IMR-90 (cell line): ENCODE results near the gene SFR1.

Source experiments
- BHLHE40 ChIP-seq: fragments of 150-350 bp; IDR thresholded peaks from 2 replicates; pipeline ENCODE4 v1.6.1; 2016; ENCODE audit warnings: mild to moderate bottlenecking, low read depth, low read length
- CEBPB ChIP-seq: IDR thresholded peaks from 2 replicates; pipeline ENCODE4 v1.6.1; 2012; ENCODE audit warnings: low read depth, low read length, improper control_type of control experiment
- MAZ ChIP-seq: IDR thresholded peaks from 2 replicates; pipeline ENCODE4 v1.6.1; 2012; ENCODE audit warnings: low read depth, mild to moderate bottlenecking, low read length, improper control_type of control experiment, moderate library complexity, borderline replicate concordance
- NFE2L2 ChIP-seq: fragments of 150-350 bp; IDR thresholded peaks from 2 replicates; pipeline ENCODE4 v1.6.1; 2016; ENCODE audit warnings: low read depth, mild to moderate bottlenecking, low read length
- POLR2A ChIP-seq: IDR thresholded peaks from 2 replicates; pipeline ENCODE4 v1.6.1; 2012; ENCODE audit warnings: mild to moderate bottlenecking, low read depth, low read length
- RAD21 ChIP-seq: IDR thresholded peaks from 2 replicates; pipeline ENCODE4 v1.6.1; 2012; ENCODE audit warnings: low read length, improper control_type of control experiment
- RFX5 ChIP-seq: IDR thresholded peaks from 2 replicates; pipeline ENCODE4 v1.8.0; 2012; ENCODE audit warnings: low read depth, mild to moderate bottlenecking, low read length, moderate library complexity
- SMC3 ChIP-seq: fragments of 150-350 bp; IDR thresholded peaks from 2 replicates; pipeline ENCODE4 v1.6.1; 2016; ENCODE audit warnings: low read depth, mild to moderate bottlenecking, antibody characterized with exemption, low read length, moderate library complexity
- TF ChIP-seq, protein P1 (sequence below): conservative IDR thresholded peaks from 2 replicates; pipeline ENCODE4 v1.5.1; 2012; ENCODE audit warnings: mild to moderate bottlenecking, low read depth, low read length, improper control_type of control experiment
- TF ChIP-seq, protein P2 (sequence below): fragments of 150-350 bp; IDR thresholded peaks from 2 replicates; pipeline ENCODE4 v1.6.1; 2016; ENCODE audit warnings: low read depth, mild to moderate bottlenecking, low read length, moderate library complexity, borderline replicate concordance

DNA sequence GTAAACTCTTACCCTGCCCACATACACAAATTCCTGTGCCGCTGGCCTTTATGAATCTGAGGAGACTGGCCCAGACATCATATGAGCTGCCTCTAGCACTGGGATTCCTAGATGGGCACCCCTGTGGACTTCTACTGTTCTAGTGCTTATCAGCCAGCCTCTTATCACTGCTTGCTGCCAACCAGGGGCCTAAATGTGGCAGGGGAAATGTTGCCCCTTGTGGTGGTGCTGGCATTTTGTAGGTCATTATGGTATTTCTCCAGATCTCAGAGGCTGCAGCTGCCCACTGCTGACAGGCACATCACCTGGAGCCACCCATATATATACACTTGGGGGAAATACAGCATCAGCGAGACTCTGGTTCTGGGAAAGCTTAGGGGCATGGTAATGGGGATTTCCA lies 5.4 kb downstream of the SFR1 start:
- TF ChIP-seq, protein P1, sequence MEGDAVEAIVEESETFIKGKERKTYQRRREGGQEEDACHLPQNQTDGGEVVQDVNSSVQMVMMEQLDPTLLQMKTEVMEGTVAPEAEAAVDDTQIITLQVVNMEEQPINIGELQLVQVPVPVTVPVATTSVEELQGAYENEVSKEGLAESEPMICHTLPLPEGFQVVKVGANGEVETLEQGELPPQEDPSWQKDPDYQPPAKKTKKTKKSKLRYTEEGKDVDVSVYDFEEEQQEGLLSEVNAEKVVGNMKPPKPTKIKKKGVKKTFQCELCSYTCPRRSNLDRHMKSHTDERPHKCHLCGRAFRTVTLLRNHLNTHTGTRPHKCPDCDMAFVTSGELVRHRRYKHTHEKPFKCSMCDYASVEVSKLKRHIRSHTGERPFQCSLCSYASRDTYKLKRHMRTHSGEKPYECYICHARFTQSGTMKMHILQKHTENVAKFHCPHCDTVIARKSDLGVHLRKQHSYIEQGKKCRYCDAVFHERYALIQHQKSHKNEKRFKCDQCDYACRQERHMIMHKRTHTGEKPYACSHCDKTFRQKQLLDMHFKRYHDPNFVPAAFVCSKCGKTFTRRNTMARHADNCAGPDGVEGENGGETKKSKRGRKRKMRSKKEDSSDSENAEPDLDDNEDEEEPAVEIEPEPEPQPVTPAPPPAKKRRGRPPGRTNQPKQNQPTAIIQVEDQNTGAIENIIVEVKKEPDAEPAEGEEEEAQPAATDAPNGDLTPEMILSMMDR: no peak
- TF ChIP-seq RFX5 (no peak), MAZ (no peak), POLR2A (no peak), SMC3 (no peak), RAD21 (no peak), CEBPB (no peak), BHLHE40 (no peak), NFE2L2 (no peak)
- TF ChIP-seq, protein P2, sequence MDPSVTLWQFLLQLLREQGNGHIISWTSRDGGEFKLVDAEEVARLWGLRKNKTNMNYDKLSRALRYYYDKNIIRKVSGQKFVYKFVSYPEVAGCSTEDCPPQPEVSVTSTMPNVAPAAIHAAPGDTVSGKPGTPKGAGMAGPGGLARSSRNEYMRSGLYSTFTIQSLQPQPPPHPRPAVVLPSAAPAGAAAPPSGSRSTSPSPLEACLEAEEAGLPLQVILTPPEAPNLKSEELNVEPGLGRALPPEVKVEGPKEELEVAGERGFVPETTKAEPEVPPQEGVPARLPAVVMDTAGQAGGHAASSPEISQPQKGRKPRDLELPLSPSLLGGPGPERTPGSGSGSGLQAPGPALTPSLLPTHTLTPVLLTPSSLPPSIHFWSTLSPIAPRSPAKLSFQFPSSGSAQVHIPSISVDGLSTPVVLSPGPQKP: no peak
